ENCODE results near the gene DPP9.

The DPP9 gene

DNA sequence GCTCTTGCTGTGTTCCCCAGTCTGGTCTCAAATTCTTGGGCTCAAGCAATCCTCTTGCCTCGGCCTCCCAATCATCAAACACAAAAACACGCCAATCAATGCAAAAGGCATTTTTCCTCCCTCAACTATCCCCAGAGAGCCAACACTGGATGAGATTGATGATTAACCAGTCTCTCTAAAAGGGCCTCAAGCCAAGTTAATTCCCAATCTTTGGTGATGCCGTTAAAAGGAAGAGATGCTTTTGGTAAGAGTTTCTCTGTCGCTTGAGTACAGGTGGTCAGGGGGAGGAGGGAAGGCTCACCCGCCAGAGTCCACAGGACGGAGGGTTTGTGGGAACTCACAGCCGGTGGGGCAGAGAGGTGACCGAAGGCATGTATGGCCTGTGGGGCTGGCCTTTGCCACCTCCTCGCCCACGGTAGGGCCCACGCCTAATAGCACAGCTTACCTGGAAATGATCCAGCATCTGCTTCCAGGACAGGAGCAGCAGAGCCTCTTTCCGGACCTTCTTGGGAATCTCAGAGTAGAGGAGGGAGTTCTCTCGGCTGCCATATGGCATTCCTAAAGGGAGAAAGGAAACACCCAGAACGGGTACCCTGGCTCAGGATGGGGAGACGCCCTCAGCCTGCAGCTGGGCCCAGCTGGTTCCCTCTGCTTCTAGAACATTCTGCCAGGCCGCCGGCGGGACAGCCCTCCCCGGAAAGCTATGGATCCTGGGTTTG lies 18.1 kb downstream of the DPP9 start:
- H3K27ac ChIP-seq: no peak overlapping the region
- TF ChIP-seq, protein P1, sequence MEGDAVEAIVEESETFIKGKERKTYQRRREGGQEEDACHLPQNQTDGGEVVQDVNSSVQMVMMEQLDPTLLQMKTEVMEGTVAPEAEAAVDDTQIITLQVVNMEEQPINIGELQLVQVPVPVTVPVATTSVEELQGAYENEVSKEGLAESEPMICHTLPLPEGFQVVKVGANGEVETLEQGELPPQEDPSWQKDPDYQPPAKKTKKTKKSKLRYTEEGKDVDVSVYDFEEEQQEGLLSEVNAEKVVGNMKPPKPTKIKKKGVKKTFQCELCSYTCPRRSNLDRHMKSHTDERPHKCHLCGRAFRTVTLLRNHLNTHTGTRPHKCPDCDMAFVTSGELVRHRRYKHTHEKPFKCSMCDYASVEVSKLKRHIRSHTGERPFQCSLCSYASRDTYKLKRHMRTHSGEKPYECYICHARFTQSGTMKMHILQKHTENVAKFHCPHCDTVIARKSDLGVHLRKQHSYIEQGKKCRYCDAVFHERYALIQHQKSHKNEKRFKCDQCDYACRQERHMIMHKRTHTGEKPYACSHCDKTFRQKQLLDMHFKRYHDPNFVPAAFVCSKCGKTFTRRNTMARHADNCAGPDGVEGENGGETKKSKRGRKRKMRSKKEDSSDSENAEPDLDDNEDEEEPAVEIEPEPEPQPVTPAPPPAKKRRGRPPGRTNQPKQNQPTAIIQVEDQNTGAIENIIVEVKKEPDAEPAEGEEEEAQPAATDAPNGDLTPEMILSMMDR (conservative IDR thresholded peaks at IDR 0.05): no peak
- TF ChIP-seq ZFX (IDR thresholded peaks at IDR 0.05): no peak

DNA sequence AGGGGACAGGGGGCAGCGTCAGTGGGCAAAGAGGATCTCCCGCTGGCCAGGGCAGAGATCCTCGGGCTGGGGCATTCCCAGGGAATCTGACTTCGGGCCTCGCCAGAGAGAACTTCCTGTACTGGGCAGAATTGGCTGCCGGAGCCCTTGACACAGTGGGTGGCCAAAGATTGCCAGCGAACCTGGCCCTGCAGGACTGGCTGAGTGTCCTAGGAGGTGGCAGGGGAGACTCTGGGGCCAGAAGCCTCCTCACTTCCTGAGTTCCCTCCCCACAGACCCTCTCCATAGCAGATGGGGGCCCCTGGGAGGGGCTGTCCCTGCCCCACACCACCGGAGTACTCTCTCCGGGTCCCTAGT lies 19.3 kb downstream of the DPP9 start:
- TF ChIP-seq, protein P1 (conservative IDR thresholded peaks at IDR 0.05): no peak
- no peak for TF ChIP-seq ZFX (IDR thresholded peaks at IDR 0.05)
- no peak overlapping the region for H3K27ac ChIP-seq

DNA sequence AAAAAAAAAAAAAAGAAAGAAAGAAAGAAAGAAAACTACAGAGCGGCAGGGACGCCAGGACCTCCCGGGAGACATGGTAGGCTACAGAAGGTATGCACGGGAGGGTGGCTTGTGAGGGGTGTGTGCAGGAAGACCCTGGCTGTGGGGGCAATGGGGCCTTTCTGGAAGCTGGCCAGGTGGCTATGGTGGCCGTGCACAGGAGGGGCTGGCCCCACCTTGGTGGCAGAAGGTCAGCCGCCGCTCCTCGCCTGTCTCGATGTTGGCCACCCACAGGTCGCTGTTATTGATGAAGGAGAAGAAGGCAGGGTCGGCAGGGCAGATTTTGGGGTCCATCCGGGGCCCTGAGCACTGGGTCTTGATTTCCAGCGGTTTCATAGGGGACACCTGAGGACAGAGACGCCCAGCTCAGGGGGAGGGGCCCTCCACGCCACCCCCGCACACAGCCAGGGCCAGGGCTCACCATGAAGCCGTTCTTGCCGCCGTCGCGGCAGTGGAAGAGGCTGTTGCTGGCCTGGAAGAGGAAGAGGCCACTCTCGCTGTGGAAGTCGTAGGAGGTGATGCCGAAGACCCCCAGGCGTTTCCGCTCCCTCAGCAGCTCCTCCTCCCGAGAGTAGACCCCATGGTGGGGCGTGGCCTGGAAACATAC lies 19.8 kb downstream of the DPP9 start:
- TF ChIP-seq, protein P1 (conservative IDR thresholded peaks at IDR 0.05): no peak
- TF ChIP-seq ZFX (IDR thresholded peaks at IDR 0.05): no peak
- H3K27ac ChIP-seq: no peak overlapping the region

DNA sequence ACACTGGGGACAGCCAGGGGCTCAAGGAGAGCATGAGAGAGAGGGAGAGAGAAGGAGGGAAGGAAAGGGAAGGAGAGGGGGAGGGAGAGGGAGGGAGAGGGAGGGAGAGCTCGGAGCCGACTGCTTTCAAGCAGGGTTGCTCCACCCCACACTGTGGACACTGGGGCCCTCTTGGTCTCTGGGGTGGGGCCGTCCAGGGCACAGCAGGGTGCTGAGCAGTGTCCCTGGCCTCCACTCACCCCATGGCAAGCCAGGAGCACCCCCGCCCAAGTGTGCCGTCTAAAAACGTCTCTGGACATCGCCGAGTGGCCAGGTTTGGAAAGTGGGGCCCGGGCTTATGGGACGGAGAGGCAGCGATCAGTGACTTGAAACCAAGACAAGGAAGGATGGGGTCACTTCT lies 20.9 kb downstream of the DPP9 start:
- no peak for TF ChIP-seq ZFX (IDR thresholded peaks at IDR 0.05)
- TF ChIP-seq, protein P1 (conservative IDR thresholded peaks at IDR 0.05): no peak

DNA sequence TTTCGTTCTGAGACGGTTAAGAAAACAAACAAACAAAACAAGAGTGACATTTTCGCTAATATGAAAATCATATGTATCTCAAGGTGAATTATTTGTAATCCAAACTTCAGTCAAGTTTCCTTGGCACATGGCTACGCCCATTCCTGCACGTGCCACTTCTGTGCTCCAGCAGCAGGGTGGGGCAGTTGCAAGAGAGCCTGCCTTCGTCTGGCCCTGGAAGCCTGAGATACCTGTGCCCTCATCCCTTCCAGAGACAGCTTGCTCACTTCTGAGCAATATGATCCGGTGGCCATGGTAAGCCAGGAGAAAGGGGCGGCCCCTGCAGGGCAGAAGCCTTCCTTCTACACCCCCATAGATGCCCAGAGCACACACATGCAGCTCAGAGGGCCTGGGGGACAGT lies 22.1 kb downstream of the DPP9 start:
- H3K27ac ChIP-seq: no peak overlapping the region
- TF ChIP-seq, protein P1 (conservative IDR thresholded peaks at IDR 0.05): no peak
- no peak for TF ChIP-seq ZFX (IDR thresholded peaks at IDR 0.05)

More for the DNA sequence above, 20.9 kb downstream of the DPP9 start:
- H3K27ac ChIP-seq: no peak overlapping the region

DNA sequence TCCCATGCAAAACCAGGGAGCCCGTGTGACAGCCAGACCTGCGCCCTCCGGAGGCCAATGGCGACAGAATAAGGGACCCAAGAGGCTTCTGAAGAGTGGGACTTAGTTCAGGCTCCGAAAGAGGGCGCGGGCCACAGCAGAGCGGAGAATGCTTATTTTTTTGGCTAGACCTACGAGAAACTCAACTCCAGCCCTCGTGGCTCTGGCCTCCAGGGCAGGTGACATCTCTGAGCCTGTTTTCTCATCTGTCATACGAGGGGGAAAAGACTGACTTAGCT lies 23.0 kb downstream of the DPP9 start:
- TF ChIP-seq, protein P1 (conservative IDR thresholded peaks at IDR 0.05): no peak
- no peak for TF ChIP-seq ZFX (IDR thresholded peaks at IDR 0.05)
- no peak overlapping the region for H3K27ac ChIP-seq

DNA sequence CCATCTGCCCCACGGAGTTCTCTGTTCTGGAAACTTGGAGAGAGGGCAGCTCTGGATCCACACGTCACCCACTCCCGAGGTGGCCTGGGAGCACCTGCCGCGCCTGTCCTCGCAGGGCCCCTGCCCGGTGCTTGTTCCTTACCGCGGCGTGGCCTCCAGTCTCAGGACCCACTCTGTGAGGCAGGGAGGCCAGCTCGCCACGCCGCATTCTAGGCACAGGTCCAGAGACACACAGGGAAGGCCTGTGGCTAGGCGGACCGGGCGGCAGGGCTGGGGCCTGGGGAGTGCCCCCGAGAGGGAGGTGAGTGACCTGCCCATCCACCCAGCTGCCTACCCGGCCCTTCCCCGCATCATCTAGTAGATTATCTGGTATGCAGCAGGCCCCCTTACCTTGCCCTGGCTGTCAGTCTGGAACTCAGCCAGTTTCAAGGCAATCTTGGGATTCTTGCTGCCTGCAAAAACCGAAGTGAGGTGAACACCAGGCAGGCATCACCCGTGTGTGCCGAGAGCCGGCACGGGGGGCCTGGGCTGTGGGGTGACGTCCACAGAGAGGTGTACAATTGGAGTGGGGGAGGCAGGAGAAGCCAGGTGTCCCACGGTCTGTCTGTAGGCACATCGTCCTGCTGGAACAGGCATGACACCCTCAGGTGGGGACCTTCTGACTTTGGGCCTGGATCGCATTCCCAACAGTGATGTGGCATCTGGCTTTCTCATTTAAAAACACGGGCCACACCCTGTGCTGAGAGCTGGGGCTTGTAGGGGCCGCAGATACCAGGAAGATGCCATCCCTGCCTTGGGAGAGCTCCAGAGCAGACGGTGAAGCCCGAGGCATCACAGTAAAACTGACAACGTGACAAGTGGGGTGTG lies 23.6 kb downstream of the DPP9 start:
- no peak overlapping the region for H3K27ac ChIP-seq
- TF ChIP-seq, protein P1 (conservative IDR thresholded peaks at IDR 0.05): no peak
- TF ChIP-seq ZFX (IDR thresholded peaks at IDR 0.05): no peak
